ENCODE data around the gene PTPRN2.
"Not testable (repeated sequence)": the region's sequence is repeated elsewhere in the genome, so short reads cannot be mapped to it uniquely, and the experiment has no call there.

The PTPRN2 gene

DNA sequence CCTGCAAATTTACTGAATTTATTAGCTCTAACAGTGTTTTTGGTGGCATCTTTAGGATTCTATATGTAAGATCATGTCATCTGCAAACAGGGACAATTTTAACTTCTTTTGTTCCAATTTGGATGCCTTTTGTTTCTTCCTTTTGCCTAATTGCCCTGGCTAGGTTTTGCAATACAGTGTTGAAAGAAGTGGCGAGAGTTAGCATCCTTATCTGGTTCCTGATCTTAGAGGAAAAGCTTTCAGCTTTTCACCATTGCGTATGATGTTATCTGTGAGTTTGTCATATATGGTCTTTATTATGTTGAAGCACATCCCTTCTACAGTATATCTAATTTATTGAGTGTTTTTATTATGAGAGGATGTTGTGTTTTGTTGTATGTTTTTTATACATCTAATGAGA is 301.4 kb downstream of the PTPRN2 start:
- no peak for DNase-seq

- no peak for DNase-seq
Observed at GRCh38 chr7:158285383-158285770, 302.2 kb downstream of the PTPRN2 start.

DNA sequence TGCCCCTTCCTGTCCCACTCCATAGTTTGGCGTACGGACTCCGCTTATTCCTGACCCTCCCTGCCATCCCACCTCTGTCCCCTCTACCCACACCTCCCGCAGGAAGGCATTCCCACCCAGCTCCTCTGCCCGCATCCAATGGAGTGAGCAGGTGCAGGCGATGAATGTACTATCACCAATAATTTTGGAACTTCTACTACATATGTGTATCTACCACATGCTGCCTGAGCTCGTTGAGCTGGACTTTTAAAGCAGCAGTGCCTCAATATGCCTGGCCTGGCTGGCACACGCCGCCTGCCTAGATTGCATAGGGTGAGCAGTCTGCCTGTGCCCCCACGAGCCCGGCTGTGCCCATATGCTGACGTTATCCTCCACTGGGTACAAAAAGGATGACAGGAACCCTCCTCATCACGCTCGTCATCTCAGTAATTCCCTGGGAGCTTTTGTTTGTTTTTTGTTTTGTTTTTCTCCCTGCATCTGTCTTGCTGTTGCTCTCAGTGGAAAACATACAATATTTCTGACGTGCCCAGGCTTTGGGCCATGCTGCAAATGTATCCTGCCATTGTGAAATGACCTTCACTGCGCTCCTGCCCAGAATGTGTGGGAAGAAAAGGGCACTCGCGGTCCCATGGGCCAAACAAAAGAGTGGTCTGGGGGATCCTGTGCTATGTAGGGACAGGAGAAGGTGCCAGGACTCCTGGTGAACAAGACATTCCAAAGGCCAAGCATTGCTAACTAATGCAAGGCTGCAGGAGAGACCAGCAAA is 302.8 kb downstream of the PTPRN2 start:
- no peak for DNase-seq

DNA sequence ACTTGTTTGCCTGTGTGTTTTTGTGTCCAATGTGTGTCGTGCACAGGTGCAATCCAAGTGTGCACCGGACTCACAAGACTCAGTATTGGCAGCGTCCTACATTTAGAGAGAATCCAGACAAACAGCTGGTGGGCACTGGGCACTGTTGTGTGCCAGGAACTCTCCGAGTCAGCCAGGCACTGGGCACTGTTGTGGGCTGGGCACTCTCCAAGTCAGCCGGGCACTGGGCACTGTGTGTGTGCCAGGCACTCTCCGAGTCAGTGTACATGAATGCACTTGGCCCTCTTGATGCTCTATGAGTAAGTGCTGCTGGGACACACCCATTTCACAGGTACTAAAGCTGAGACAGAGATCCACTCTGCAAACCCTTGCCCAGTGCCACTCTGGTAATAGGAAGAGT is 303.5 kb downstream of the PTPRN2 start:
- no peak for DNase-seq

- no peak for DNase-seq
Observed at GRCh38 chr7:158283016-158283974, 304.3 kb downstream of the PTPRN2 start.

DNA sequence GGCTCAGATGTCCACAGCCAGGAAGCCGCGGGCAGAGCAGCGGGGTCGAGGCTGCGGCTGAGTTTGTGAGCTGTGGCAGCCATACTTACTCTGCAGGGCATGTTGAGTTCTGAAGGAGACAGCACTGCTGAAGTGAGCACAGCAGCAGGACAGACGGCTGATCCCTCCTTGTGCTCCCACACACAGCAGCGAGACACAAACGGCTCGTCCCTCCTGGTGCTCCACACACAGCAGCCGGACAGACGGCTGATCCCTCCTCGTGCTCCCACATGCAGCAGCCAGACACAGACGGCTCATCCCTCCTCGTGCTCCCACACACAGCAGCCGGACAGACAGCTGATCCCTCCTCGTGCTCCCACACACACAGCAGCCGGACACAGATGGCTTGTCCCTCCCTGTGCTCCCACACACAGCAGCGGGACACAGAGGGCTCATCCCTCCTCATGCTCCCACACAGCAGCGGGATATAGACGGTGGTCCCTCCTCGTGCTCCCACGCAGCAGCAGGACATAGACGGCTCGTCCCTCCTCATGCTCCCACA is 305.1 kb downstream of the PTPRN2 start:
- no peak for DNase-seq

DNA sequence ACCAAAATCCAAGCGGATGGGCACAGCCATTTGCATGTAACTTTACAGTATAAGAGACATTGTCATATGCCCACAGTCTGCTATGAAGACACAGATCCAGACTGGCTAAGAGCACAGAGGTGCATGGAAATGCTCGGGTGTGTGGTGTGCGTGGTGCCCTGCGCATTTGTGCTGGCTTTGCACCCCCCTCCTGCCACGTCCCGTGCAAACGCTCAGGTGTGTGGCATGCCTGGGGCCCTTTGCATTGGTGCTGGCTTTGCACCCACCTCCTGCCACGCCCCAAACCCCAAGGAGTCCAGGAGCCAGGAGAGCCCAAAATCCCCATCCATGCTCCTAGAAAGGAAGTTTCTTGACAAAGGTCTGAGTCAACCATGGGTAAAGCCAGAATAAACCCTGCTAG is 306.2 kb downstream of the PTPRN2 start:
- no peak for DNase-seq

DNA sequence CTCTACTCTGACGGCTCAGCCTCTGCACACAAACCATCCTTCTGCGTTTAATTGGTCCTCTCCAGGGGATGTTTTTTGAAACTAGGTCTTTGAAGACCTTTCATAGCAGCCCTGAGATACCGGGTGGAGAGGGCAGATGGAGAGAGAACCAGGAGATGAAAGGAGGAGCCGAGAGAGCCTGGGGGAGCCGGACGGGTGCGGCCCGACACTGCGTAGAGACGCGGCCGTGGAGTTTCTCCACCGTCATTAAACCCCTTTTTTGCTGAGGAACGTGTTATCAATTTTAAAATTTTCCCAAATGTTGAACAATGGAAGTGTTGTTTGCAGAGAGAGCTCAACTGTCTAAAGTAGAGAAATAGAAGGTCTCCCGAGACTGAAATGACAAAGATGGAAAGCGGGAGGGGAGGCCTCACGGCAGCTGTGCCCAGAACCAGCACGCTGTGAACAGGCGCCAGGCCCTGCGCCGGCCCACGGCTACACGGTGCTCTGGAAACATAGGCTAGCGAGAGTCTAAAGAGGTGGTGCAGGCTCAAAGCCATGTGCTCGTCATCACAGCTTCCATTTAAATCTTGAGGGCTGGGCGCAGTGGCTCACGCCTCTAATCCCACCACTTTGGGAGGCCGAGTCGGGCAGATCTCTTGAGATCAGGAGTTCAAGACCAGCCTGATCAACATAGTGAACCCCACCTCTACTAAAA is 307.0 kb downstream of the PTPRN2 start:
- DNase-seq: no peak

- DNase-seq: no peak
Observed at GRCh38 chr7:158279539-158280447, 307.8 kb downstream of the PTPRN2 start.

GRCh38 chr7:158278745-158279320 is 308.8 kb downstream of the PTPRN2 start:
- DNase-seq: no peak

DNA sequence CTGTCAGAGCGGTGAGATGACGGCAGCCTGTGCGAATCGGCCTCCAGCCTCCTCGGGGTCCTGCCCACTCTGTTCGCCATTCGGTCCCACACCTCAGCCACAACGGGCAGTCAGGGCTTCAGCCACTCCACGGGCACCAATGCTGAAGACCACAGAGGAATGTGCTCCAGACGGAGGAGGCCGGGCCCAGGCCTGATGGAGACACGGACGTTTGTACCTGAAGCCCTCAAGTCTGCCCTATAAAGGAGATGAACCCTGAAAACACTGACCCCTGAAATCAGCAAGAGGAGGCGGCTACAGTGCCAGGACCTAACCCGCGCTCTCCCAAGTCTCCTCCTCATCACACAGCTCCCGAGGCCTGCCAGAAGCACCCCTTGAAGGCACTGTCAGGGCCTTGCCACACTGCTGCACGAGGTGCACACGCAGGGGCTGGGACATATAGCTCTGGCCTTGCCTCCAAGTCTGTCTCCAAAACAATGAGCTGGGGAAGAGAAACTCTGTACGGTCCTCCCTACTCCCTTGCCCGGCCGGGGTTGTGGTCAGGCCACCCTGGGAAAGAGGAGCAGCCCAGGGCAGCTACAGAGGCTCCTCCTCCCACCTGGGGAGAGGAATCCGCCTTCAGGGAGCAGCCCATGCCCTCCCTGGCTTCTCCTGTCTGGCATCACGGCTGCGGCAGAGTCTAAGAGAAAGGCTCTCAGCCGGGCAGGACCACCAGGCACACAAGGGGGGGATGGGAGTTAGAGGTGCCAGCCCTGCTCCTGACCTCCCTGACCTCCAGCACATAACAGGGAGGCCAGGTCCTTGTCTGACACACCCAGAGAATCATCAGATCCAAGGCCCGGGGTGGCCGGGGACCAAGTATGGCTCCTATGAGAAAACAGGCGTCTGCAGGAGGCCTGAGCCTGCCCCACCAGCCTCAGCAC is 310.1 kb downstream of the PTPRN2 start:
- DNase-seq: no peak

DNA sequence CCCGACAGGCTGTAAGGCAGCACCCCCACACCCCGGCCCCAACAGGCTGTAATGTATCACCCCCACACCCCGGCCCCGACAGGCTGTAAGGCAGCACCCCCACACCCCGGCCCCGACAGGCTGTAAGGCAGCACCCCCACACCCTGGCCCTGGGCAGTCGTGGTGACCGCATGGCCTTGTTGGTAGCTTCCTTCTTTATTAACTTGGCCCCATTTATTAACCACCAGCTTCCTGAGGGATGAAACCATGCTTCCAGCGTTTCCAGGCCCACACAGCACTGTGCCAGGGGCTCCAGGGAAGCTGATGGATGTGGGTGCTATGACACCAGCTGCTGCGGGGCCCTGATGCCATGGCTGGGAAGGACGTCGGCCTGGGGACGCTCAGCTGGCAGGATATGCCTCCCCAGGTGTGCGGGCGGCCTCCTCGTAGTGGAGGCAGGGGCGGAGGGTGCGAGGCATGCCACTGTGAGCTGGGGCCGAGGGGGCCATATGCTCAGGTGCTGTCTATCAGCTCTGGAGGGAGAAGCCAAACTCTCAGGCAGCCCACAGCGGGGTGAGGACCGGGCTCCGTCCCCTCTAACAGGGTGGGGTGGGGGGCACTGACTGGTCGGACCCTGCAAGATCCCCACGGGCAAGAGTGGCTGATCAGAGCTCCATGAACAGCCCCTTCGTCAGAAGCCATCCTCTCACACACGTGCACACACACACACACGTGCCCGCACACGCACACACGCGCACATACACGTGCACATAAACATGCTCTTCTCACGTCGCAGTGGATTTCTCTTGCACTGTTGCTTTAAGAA is 311.0 kb downstream of the PTPRN2 start:
- no peak for DNase-seq

DNA sequence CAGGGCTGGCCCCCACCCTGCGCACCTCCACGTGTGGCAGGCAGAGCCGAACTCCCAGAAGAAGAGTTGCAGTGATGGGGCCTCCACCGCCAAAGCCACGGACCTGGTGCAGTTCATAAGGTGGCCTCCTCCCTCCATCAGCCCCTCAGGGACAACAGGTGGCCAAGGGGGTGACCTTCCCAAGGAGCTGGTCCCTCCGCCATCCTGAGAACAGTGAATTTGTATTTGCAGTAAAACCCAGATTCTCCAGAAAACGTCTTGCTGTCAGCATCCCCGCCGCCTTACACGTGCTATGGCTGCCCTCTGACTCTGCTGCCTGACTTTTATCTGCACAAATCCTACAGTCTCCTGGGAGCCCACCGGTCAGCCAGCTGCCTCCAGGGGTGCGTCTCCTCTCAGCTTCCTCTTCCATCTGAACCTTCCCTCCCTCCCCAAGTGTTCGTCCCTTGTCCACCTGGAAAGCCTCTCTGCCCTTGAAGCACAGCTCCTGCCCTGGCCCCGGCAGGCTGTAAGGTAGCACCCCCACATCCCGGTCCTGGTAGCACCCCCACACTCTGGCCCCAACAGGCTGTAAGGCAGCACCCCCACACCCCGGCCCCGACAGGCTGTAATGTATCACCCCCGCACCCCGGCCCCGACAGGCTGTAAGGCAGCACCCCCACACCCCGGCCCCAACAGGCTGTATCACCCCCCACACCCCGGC is 311.8 kb downstream of the PTPRN2 start:
- no peak for DNase-seq

DNA sequence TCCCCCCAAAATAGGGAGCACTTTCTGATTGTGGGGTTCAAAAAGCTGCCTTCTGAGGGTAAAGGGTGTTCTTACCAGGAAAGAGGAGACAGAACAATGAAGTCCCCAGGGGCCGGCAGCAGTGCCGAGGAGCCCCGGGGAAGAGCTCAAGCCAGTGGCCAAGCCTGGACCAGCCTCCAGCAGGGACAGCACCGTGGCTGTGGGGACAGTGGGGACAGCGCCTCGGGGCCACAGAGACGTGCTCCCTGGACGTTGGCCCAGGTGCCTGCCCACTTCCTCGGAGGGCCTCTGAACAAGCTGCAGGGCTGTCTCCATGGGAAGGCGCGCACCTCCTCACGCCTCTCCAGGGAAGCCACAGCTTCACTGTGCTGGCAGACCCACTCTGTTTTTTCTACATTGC is 312.6 kb downstream of the PTPRN2 start:
- no peak for DNase-seq

DNA sequence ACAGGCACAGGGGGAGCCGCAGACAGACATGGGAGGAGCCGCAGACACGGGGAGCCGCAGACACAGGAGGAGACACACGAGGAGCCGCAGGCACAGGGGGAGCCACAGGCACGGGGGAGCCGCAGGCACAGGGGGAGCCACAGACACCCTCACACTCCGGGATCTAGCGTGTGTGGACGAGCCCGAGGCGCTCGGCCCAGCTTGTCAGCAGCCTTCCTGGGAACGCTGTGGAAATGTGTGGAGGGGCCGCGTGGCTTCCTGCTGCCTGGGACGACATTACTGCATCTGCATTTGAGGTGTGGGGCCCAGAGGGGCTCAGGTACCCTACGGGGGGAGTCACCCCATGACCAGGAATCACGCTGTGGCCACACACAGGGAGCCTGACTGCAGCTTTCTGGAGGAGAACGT is 313.2 kb downstream of the PTPRN2 start:
- no peak for DNase-seq

- not testable (repeated sequence) for DNase-seq
Observed at GRCh38 chr7:158273756-158274342, 313.8 kb downstream of the PTPRN2 start.

DNA sequence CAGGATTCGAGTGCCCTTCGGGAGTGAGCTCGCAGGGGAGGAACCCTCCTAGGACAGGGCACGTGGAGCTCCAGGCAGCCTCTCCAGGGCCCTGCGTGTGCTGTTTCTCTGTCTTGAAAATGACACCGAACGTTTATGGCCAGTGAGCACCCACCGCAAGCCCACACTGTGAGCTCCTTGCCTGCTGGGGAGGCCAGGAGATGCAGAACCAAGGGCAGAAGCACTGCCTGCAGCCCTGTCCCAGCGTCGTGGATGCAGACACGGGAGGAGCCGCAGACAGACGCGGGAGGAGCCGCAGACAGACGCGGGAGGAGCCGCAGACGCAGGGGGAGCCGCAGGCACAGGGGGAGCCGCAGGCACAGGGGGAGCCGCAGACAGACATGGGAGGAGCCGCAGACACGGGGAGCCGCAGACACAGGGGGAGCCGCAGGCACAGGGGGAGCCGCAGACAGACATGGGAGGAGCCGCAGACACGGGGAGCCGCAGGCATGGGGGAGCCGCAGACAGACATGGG is 314.4 kb downstream of the PTPRN2 start:
- DNase-seq: no peak

GRCh38 chr7:158272509-158273137 is 315.0 kb downstream of the PTPRN2 start:
- DNase-seq: no peak
